A549 treated with CORT108297 at 1 μM for 4 hours (cell line): ENCODE measurements around the gene F2R. TPM values are rescaled to one million over a fixed set of nuclear protein-coding genes. Genes with fewer than 3 reads are reported as not detected.

Source experiments
- total RNA-seq: library from RNA; stranded (reverse); fragments of 200-300 nt; extraction: Qiagen RNA extraction; gene quantifications from 5 replicates; pipeline ENCODE4 v1.2.3, GENCODE V29; 2022

The F2R gene
- total RNA-seq: 37.1 to 56.0 TPM (median 52.0 TPM) in 5 replicates

GRCh38 chr5:76715736-76716455, at the start of gene F2R:
TSS of gene F2R (plus strand) at chr5:76716126. CDS start at chr5:76716308, 182 bp downstream.

Other genes starting within 250 kb of the F2R start
- gene F2RL2, start 92.7 kb upstream of the F2R start, total RNA-seq: 3.8 to 4.8 TPM (median 4.3 TPM) in 5 replicates
- gene F2RL1, start 102.9 kb downstream of the F2R start, total RNA-seq: 225 to 295 TPM (median 259 TPM) in 5 replicates
- not detected in 5 replicates for gene S100Z, start 133.9 kb downstream of the F2R start, total RNA-seq
- gene CRHBP, start 236.9 kb downstream of the F2R start, total RNA-seq: 0.09 to 0.25 TPM (median 0.15 TPM) in 5 replicates